Measurements from ENCODE around the gene ASCL4.

The ASCL4 gene

DNA sequence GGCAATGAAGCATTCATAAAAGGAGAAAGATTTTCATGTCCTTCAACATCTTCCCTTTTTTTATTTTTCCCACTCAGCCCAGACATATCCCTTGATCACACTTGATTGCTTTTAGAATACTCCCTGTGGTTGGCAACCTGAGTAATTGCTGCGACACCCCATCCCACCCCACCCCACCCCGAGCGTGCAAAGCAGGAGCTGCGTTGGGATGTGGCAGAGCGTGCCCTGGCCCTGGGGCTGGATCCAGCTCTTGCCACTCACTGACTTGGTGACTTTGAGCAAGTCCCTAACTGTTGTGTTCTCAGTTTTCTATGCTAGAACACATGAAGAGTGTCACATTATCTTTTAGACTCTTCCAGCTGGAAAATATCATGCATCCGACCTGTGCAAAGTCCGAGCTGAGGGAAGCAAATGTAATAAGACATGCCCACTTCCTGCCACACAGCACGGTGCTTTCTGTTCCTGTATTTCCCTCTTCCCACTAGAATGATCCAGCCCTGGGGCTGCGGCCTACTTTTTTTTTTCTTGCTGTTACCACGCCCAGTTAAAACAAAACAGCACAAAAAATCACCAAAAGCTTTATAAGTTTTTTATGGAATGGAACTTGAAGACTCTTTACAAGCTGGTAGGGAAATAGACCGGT, 4.0 kb downstream of the ASCL4 start:
- no peak for DNase-seq (ENCODE audit: low read depth in 1 of 2, low spot score in 1 of 2)

DNA sequence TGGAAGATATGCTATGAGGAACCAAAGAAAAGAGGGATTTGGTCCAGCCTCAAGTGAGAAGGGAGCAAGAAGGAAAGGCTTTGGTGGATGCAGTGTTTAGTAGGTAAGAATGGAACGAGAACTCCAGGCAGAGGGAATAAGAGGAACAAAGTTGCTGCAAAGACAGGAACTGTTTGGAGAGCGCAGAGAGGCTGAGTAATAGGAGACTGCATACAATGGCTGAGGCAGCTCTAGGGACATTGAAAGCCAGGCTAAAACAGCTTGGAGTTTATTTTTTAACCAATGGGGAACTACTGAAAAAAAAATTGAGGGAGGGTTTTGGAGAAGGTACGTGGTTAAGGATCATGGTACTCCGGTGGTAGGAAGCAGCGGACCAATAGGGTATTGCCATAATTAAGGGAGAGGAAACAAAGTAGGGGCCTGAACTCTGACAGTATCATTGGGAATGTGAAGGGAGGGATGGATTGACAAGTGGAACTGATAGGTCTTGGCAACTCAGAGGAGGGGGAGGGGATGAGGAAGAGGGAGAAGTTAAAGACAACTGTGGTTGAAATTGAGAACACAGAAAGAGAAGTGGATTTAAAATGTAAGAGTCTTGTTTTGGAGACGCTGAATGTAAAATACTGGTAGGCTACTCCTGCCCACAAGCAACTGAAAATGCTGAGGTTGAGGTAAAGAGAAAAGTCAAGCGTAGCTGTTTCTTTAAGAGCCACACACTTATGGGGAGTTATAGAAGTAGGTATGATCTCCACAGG, 4.8 kb downstream of the ASCL4 start:
- DNase-seq (ENCODE audit: low read depth in 1 of 2, low spot score in 1 of 2), result no peak

DNA sequence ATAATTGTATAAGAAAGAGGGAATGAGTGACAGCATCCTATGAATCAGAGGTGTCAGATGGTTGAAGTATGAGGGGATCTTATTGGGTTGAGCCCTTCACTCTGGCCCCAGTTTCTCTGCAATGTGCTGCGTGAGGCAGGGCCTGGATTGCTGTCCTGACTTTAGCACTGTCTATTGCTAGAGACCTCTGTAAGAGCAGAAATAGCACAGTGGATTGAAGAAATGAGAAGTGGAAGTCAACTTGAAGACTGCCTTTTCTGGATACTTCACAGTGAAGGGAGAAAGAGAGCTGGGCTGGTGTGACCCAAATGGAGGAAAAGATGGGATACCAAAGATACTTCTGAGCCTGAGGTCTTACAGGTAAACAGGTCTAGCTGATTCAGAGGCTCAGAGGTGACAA, 5.8 kb downstream of the ASCL4 start:
- DNase-seq (ENCODE audit: low read depth in 1 of 2, low spot score in 1 of 2), result no peak

DNA sequence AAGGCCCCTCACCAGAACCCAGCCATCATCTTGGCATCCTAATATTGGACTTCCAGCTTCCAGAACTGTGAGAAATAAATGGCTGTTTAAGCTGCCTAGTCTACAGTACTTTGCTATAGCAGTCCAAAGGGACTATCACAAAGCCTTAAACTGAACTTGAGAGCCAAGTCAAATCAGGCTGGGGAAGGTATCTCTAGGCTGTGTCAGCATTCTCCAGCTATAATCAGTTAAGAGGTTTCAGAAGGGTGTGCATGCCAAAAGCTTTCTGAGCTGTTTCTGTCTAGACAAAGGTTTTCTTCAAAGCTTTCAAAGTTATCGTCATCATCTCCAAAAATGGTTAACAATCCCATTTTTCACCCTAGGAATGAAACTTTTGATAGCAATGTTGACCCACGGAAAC, 7.6 kb downstream of the ASCL4 start:
- no peak for DNase-seq (ENCODE audit: low read depth in 1 of 2, low spot score in 1 of 2)

DNA sequence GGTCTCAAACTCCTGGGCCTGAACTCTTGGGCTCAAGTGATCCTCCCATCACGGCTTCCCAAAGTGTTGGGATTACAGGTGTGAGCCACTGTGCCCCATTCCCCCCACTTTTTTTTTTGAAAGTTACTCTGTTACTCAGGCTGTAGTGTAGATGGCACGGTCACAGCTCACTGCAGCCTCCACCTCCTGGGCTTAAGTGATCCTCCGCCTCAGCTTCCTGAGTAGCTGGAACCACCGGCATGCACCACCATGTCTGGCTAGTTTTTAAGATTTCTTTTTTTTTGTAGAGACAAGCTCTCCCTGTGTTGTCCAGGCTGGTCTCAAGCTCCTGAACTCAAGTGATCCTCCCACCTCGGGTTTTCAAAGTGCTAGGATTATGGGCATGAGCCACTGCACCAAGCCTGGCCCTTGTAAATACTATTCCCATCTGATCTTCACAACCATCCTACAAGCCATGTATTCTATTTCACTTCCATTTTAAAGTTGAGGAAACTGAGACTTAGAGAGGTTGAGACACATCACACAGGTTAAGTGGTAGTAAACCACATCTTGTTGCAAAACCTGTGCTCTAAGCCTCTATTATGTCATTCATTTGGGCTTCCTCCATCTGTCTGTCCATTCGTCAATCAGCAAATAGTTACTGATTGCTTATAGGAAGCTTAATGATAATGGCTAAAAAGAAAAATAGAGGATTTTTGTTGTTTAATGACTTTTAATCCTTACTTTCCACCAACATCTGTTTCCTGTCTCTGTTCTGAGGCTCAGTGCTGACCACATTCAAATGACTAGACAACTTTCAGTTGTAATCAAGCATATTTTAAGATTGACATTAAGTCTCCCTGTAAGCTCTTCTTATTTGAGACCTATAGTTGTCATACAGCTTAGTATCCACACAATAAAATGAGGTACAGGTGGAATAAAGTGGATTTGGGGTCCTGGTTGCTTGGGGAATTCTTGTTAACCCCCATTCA, 9.2 kb downstream of the ASCL4 start:
- DNase-seq (ENCODE audit: low read depth in 1 of 2, low spot score in 1 of 2), result no peak

DNA sequence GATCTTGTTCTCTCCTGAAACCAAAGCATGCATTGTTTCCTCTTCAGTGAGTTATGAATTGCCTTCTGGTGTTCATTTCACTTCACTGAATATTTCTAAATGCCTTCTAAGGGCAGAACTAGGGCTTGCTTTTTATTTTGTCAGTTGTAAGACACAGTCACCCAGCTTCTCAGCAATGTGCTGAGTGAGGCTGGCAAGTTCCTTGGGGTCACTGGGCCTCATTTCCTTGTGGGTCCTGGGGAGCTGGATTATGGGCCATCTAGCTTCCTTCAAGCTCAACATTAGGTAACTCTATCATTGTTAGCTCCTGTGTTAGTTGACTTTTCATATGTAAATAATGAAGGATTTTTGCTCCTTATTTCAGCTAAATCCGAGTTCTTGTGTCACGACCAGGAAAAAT, 13.8 kb downstream of the ASCL4 start:
- no peak for DNase-seq (ENCODE audit: low read depth in 1 of 2, low spot score in 1 of 2)

DNA sequence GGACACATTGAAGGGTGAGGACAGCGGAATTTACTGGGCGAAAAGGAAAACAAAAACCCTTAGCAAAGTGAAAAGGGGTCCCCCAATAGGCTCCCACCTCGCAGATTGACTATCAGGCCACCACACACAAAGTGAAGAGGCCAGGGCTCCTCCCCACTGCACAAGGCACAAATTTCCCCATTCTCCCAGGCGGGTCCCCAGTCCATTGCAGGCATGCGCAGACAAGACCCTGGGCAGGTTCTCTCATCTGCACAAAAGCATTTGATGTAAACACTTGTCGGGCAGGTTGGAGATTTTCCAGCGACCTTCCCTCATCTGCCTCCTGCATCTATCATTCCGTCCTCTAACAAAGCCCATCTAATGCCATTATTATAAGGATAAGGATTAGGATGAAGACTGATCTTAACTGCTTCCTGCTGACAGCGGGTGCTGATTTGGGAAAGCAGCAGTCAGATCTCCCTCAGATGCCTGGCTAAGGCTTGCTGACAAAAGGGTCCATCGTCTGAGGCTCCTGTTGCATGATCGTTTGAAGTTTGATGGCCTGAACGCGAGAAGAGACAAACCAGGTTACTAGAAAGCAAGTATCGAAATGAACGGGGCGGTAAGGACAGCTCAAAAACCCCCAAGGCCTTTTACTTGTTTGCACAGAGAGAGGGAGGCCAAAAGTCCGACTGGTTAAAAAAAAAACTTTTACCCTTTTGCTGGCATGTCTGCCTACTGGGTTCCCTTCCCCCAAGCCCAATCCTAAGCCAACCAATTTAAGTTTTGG, 14.4 kb downstream of the ASCL4 start:
- DNase-seq (ENCODE audit: low read depth in 1 of 2, low spot score in 1 of 2), result no peak

DNA sequence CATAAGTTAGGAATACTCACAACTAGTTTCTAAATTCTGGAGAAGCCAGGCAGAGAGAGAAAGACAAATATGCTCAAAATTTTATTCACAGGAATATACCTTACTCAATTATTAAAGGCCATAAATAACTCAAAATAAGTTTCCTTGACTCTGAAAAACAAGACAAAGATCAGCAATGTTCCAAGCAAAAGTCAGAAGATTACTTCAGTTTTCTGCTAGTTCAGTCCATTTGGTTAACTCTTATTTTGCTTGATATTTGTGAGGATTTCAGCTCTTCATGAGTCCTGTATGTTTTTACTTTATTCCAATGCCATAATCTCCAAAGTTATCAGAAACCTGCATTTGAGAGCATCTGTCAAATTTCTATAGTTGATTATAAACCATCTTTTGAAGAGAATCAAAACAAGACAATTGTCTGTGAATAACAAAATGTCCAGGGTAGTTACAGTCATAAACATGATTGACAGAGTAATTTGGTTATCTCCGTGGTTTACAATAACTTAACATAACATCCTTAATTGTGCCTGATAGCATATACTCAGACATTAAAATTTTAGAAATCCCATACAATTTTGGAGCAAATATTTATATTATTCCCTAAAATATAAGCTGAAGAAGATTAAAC, 17.1 kb downstream of the ASCL4 start:
- DNase-seq (ENCODE audit: low read depth in 1 of 2, low spot score in 1 of 2), result no peak

DNA sequence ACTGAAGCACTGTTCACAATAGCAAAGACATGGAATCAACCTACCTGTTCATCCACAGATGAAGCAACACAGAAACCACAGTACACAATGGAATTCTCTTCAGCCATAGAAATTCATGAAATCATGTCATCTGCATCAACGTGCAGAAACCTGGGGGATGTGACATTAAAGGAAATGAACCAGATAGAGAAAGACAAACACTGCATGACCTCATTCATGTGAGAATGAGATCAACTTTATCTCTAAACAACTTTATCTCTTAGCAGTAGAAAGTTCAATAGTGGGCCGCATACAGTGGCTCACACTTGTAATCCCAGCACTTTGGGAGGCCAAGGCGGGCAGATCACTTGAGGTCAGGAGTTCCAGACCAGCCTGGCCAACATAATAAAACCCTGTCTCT, 19.9 kb downstream of the ASCL4 start:
- DNase-seq (ENCODE audit: low read depth in 1 of 2, low spot score in 1 of 2), result no peak

DNA sequence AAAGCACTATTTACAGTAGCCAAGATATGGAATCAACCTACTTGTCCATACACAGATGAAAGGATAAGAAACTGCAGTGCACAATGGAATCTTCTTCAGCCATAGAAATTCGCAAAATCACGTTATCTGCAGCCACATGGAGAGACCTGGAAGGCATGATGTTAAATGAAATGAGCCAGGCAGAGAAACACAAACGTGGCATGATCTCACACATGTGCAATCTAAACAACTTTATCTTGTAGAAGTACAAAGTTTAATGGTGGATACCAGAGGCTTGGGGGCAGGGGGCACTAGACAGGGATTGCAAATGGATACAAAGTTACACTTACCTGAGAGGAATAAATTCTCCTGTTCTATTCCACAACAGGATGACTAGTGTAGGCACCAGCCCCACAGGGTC, 24.1 kb downstream of the ASCL4 start:
- DNase-seq (ENCODE audit: low read depth in 1 of 2, low spot score in 1 of 2), result no peak

DNA sequence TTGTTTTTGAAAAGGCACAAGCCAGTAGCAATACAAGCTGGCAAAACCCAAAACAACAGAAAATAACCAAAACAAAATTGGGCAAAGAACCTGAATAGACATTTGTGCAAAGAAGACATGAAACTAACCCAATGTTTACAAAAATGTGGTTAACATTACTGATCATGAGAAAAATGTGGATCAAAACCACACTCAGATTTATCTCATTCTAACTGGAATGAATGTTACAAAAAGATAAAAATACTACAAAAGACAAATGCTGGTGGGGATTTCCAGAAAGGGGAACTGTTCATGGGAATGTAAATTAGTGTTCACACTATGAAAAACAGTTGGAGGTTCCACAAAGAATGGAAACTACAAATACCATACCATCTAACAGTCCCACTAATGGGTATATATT, 26.6 kb downstream of the ASCL4 start:
- DNase-seq (ENCODE audit: low read depth in 1 of 2, low spot score in 1 of 2), result no peak

DNA sequence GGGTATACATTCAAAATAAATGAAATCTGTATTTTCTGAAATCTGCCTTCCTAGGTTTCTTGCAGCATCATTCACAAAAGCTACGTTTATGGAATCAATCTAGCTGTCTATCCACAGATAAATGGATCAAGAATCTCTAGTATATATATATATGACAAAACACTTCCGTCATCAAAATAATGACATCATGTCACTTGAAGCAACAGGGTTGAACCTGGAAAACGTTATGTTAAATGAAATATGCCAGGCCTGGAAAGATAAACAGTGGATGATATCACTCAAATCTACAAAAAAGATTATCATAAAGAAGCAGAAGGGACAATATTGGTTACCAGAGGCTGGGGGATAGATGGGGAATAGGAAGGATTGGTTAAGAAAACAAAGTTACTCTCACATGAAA, 28.6 kb downstream of the ASCL4 start:
- no peak for DNase-seq (ENCODE audit: low read depth in 1 of 2, low spot score in 1 of 2)

DNA sequence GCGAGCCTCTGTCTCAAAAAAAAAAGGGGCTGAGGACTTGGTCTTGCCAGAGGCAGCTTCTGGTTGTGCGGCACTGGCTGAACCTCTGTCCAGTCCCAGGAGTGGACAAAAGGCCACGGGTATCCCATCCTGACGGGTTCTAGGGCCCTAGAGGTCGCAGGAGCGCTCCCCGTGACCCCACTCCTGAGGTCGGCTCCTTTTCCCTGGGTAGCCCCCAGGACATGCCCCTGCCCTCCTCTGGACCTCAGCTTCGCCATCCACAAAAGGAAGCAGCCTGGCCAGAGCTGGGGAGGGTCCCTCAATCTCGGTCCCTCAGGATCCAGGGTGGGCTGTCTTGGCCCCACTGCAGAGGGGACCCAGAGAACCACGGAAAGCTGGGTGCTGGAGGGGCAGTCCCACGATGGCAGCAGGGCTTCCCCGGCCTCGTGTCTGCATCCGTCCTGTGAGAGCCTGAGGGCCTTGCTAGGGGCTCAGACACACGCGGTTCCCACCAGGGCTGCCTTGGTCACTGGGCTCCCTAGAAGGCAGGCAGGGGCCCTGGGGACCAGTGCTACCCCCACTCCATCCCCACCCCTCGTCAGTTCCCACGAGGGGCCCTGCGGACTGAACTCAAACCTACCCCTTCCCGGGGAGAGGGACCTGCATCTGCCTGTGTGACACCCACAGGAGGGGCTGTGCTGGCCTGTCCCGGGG, 31.1 kb downstream of the ASCL4 start:
- no peak for DNase-seq (ENCODE audit: low read depth in 1 of 2, low spot score in 1 of 2)

DNA sequence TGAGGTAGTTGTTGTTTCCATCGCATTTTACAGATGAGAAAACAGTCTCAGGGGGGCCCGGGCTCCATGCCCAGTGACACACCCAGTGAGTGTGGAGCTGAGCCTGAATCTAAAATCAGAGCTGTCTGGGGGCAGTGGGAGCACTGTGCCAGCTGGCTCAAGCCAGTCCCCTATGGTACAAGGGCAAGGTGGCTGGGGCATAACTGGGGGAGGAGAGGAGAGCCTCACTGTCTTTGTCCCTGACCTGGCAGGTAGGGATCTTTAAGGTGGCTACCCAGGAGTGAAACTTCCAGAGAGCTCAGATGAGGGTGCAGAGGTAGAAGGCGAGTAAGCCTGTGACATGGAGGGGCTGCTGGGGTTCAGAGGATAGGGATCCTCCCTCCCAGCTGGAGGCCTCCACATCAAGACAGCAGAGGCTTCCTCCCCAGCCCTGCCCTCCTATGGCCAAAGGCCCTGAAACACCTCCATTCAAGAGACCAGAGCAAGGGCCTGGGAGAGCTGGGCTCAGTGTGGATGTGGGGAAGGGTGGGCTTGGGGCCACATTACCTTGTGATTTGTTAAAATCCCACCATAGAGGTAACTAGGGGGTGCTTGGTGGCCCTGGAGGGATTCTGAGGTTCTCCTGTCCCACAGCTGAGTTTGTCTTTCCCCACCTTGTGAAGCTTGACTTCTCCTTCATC, 33.1 kb downstream of the ASCL4 start:
- no peak for DNase-seq (ENCODE audit: low read depth in 1 of 2, low spot score in 1 of 2)

DNA sequence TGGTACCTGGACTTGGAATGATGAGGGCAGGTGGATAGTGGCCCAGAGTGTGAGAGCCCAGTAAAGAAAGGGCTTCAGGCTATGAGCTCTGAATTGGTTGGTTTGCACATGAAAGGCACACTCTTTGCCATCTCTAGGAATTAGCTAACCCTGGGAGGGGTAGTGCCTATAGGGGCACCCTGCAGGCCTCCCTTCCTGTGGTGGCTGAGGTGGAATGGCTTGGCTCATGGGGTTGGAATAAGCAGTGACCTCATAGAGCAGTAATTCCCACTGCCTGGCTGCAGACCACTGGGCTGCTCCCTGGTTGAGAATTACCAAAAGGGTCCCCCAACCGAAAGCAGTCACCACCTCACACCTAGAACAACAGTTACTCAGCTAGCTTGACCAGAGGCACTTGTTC, 42.7 kb downstream of the ASCL4 start:
- no peak for DNase-seq (ENCODE audit: low read depth in 1 of 2, low spot score in 1 of 2)

DNA sequence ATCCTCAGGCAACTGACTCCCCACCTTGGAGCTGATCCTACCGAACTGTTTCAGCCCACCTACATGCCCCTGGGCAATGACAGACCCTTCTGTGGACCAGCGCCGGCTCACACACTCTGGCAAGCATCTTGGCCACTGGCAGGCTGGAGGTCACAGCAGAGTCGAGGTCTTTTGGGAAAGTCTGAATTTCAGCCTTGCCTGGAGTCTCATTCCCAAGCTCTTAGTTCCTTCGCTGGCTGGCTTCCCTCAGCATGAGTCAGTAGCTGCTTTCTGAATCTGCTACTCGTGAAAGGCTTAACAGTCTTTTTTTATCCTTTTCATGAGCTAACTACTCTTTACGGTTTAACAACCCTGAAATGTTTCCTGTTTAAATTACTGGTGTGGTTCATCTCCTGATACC, 44.5 kb downstream of the ASCL4 start:
- DNase-seq (ENCODE audit: low read depth in 1 of 2, low spot score in 1 of 2), result no peak

DNA sequence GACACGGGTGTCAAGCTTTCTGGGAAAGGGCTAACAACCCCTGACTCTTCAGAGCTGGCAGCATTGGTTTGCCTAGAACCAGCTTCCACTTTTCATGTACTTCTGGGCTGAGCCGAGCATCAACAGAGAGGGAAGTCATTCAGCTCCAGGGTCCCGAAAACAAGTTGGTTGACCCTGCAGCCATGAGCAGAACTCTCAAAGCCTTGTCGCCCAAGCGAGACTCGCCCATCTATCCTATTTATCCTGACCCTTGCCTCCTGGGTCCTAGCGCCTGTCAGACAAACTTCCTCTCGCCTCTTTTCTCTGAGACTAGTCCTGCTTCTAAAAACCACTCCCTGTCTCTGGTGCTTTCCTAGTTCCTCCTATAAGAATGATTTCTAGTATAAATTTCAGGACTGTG, 47.9 kb downstream of the ASCL4 start:
- DNase-seq (ENCODE audit: low read depth in 1 of 2, low spot score in 1 of 2), result no peak
